ENCODE results near the gene DMWD.

Gene DMWD, protein sequence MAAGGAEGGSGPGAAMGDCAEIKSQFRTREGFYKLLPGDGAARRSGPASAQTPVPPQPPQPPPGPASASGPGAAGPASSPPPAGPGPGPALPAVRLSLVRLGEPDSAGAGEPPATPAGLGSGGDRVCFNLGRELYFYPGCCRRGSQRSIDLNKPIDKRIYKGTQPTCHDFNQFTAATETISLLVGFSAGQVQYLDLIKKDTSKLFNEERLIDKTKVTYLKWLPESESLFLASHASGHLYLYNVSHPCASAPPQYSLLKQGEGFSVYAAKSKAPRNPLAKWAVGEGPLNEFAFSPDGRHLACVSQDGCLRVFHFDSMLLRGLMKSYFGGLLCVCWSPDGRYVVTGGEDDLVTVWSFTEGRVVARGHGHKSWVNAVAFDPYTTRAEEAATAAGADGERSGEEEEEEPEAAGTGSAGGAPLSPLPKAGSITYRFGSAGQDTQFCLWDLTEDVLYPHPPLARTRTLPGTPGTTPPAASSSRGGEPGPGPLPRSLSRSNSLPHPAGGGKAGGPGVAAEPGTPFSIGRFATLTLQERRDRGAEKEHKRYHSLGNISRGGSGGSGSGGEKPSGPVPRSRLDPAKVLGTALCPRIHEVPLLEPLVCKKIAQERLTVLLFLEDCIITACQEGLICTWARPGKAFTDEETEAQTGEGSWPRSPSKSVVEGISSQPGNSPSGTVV

DNA sequence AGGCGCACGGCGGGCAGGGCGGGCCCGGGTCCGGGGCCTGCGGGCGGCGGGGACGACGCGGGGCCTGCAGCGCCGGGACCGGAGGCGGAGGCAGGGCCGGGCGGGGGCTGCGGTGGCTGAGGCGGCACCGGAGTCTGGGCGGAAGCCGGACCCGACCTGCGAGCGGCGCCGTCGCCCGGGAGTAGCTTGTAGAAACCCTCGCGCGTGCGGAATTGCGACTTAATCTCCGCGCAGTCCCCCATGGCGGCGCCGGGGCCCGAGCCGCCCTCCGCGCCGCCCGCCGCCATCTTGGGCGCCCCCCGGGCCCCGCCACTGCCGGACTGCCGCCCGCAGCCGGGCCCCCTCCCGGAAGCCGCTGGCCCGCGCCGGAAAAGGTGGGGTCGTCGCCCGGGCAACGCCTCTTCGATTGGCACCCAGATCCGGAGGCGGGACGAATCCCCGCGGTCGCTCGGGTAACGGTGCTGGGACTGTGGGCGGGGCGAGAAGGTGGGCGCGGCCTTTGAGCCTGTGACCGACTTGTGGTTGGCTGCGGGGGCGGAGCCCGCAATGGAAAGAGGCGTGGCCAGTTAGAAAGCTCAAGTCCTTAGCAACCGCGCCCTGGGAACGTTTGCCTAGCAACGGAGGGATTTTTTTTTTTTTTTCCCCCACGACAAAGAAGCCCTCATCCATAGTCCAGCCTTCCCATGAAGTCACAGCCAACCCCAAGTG lies at the start of gene DMWD:
Gene DMWD, minus strand, starts transcription at position 376 of the 708 bp plus-strand sequence. Its CDS starts 89 bp downstream, at position 287.
- DNase-seq (ENCODE audit: low read depth, low spot score): peak; percentile 82

DNA sequence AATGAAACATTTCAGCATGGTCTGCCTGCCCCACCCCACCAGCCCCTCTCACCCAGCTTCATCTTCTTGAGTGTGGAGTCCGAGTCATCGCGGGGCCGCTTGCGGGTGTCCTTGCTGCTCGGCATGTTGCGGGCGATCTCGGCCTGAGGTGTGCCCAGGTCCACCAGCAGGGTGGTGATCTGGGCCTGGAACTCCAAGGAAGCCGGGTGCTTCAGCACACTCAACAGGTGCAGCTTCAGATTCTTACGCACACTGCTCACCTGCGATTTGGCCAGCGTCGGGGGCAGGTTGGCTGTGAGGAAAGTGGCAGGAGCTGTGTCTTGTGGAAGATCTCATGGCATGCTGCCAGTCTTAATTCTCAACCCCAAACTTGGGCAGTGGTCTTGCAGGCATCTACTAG lies 49.6 kb upstream of the DMWD start:
- no peak for DNase-seq (ENCODE audit: low read depth, low spot score)

- DNase-seq (ENCODE audit: low read depth, low spot score): no peak
Observed at GRCh38 chr19:45834970-45835369, 42.3 kb upstream of the DMWD start.

DNA sequence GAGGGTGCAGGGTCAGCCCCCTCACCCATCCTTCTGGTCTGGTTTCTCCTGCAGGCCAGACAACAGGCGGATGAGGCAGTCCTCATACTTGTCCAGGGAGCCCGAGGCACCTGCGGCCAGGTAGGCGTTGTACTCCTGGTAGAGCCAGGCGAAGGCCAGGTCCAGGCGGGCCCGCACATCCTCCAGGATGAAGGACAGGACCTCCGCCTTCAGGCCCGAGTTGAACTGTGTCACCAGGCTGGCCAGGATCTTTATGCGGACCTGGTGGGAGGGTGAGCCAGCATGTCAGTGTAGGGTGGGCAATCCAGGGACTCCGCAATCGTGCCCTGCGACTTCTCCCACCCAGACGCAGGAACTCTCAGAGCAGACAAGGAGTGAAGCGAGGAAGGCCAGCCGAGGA lies 36.3 kb upstream of the DMWD start:
- DNase-seq (ENCODE audit: low read depth, low spot score): no peak

DNA sequence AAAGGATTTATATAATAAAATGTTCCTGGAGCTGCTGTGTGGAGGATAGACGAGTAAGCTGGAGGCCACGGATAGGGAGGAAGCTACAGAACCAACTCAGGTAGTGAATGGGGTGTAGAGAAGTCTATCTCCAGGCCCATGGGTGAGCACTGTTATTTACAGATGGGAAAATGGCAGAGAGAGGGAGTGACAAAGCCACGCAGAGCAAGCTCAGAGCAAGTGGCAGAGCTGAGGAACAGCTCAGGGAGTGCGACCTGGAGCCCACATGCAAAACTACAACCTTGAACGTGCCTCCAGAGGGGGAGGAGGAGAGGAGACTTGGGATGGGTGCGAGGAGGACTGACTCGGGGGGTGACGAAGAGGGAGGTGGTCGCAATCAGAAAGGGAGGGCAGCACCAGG lies 35.9 kb upstream of the DMWD start:
- DNase-seq (ENCODE audit: low read depth, low spot score): no peak

DNA sequence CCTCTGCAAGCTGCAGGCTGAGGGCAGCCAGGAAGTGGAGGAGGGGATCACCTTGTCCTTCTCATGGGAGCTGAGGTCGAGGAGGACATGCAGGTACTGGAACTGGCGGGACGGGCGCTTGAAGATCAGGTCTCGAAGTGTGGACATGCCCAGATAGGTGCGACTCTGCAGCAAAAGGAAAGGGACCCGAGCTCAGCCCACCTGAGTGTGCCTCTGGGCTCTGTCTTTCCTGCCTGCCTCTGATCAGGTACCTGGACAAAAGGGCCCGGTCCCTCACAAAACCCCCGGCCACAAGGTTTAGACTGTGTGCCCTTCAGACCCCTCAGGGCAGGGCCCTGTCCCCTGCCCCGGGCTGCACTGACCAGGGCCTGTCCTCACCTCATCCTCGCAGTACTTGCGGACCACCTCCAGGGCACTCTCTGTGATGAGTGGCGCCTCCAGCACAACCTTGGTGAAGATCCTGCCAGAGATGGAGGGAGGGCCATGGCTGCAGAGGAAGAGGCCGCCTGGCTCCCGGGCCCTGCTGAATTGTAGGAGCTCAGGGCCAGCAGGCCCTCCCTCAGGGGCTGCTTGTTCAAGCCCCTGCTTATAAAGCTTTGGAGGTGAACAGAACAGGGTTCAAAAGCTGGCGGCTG lies 34.9 kb upstream of the DMWD start:
- no peak for DNase-seq (ENCODE audit: low read depth, low spot score)

DNA sequence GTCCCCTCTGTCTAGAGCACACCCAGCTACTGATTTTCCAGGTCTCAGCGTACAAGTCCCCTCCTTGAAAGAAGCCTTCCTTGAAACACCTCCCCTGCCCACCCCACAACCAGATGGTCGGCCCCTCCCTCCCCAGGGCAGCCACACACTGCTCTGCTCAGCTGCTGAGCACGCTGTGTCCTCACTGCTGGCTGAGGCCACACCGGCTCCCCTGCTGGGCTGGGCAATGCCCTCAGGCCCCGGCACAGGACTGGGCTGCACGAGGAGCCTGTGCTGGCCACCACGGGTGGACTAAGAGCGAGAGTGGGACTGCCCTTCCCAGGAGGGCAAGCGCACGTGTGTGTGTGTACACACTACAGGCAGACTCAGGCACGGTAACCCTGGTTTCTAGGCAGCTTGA lies 34.3 kb upstream of the DMWD start:
- no peak for DNase-seq (ENCODE audit: low read depth, low spot score)

GRCh38 chr19:45825917-45826893 lies 33.6 kb upstream of the DMWD start:
- no peak for DNase-seq (ENCODE audit: low read depth, low spot score)

- DNase-seq (ENCODE audit: low read depth, low spot score): no peak
Observed at GRCh38 chr19:45825263-45825605, 32.6 kb upstream of the DMWD start.

DNA sequence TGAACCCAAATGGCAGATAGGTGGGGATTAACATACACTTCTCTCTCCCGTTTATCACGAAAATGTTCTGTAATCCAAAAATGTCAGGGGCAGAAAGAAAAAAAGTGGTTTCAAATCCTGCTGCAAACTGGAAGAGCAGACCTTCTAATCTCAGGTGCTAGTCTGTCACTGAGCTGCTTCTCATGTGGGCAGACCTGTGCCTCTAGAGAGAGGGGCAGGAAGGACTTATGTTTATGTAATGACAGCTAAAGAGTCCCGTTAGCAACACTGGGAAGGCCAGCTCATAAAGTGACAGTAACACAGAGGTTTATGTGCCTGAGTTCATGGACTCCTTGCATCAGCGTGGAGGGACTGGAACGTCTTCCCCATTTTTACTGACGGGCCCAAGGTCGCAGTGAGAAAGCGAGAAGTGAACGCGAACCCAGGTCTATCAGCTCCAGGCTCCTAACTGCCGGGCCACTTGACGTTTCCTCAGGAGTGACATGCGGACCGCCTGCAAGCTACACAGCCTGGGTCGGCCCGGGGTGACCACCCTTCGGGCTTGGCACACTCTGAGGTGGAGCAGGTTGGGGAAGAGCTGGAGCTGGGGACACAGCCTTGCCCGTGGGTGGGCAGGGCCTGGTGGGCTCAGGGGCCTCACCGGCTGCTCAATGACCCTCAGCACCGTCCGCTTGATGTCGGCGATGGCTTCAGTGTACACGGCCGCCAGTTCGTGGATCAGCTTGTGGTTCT lies 32.1 kb upstream of the DMWD start:
- DNase-seq (ENCODE audit: low read depth, low spot score): no peak

DNA sequence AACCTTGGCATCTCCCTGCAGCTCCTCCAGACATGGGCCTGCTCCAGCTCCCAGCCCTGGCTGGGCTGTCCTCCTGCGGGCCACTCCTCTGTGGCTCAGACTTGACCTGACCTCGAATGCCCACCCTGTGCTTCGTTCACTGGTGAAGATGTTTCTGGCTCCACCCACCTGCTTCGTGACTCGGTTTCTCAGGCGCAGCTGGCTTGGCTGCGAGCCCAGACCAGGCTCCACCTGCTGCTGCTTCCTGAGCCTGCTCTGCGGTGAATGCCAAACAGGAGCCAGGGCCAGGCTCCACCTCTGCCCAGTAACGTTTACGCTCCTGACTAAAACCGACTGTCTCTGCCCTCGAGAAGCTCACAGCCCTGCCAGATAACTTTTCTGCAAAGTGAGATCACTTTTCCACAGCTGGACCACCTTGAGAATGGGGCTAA lies 31.4 kb upstream of the DMWD start:
- no peak for DNase-seq (ENCODE audit: low read depth, low spot score)

DNA sequence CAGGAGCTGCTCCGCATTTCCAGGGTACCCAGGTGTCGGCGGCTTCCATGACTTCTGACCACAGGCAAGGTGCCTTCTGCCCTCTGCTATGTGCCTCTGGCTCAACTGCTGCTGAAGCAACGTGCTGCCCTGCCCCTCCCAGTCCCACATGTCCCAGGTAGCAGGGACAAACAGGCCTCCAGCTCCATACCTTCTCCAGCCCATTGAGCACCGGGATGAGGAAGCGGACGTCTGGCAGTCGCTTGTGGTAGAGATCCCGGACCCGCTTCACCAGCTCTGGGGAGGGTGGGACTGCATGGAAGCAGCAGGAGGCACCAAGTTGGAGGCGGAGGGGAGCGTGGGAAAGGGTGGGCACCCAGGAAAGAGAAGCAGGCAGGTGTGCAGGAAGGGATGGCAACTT lies 30.5 kb upstream of the DMWD start:
- DNase-seq (ENCODE audit: low read depth, low spot score): no peak

DNA sequence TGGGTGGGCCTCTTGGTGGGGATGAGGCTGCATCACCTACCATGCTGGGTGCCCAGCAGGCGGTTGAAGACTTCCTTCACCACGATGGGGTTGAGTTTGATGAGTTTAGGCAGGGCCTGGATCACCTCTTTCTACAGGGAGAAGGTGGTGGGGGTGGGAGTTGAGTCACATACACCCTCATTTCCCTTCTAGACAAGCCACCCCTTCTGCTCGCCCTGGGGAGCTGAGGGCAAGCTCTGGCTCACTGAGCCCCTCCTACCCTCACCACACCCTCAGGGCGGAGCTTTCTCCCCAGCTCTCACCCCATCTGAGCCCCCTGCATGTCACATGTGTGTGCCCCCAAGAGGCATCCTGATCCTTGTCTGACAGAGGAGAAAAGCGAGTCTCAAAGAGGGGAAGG lies 30.1 kb upstream of the DMWD start:
- DNase-seq (ENCODE audit: low read depth, low spot score): no peak

DNA sequence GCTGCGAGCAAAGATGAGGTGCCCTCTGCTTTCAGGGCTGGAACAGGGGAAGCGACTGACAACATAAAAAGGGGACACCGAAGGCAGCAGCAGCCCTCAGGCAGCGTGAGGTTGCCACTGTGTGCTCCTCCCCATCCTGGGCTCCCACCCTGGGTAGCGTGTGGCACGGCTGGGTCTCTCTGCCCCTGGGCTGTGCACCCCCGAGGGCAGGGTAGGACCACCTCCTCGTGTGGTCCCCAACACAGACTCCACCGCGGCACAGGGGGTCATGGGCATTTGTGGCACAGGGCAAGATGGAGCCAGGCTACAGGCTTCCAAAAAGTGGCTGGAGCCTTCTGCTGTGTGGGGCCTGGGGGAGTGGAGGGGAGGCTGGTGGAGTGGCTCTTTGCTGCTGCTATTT lies 28.9 kb upstream of the DMWD start:
- no peak for DNase-seq (ENCODE audit: low read depth, low spot score)

DNA sequence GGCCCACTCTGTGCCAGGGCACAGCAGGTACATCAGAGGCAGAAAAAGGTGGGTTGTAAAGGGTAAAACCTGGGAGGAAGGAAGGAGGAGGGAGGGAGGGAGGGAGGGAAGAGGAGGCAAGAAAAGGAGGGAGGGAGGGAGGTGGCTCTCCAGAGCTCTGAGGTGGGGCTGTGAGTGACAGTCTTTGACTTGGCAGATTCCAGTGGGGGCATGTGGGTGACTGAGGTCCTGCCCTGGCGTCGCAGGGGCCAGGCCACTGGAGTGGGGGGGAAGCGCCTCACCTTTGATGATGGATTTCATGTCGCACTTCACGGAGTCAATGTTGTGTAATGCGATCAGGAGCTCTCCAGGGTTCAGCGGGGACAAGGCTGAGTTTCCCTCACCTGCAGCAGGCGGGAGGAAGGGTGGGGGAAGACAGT lies 28.5 kb upstream of the DMWD start:
- no peak for DNase-seq (ENCODE audit: low read depth, low spot score)

DNA sequence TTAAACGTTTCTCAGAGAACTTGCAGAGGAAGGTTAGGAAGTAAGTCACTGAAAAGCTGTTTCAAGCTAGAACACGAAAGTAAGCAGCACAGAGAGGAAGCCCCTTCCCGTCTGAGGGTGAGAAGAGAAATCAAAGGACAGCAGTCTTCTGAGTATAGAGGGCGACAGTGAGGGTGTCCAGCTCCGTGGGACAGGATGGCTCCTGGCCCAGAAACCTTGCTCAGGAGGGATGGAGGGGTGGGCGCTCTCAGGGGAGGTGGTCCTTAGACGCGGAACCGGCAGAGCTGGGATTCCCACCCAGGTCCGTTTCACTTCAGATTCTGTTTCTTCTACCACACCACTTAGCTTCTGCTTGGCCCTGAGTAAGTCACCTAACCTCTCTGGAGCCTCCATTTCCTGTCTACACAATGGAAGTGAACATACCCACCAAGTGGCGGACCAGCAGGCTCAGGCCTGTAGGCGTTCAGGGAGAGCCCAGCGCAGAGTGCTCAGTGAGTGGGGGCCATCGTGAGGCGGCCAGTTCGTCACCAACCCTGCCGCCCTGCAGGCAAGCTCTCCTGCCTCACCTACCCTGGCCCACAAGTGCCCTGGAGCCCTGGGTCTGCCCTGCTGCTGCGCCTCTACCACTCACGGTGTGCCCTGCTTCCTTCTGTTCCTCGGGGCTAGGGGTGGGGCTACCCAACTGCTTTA lies 27.9 kb upstream of the DMWD start:
- no peak for DNase-seq (ENCODE audit: low read depth, low spot score)

DNA sequence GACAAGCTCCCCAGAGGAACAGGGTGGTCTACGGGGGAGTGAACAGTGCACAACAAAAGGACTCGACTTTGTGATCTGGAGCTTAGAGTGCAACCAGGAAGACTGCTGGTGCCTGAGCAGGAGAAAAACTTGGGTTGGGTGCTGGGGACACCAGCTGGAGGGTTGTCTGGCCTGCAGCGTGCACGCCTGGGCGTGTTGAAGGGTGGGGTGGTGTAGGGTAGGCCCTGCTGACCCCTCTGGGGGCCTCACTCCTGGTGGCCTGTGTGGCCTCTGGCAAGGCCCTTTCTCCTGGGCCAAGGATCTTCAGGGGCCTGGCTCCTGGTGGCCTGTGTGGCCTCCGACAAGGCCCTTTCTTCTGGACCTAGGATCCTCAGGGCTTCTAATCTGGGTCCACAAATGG lies 27.1 kb upstream of the DMWD start:
- DNase-seq (ENCODE audit: low read depth, low spot score): no peak

GRCh38 chr19:45817725-45818301 lies 25.2 kb upstream of the DMWD start:
- DNase-seq (ENCODE audit: low read depth, low spot score): no peak

- DNase-seq (ENCODE audit: low read depth, low spot score): peak; percentile 86
Observed at GRCh38 chr19:45817010-45817724, 24.5 kb upstream of the DMWD start.

Measured in iPS DF 19.7 (cell line).